GM18861 (cell line): ENCODE data around the gene LCE3C.
"Not testable (repeated sequence)": the region's sequence is repeated elsewhere in the genome, so short reads cannot be mapped to it uniquely, and the experiment has no call there.

Source experiments
- ATAC-seq: cut with Tn5 transposase; IDR thresholded peaks from one replicate; pipeline ENCODE4 v1.9.1; 2021; ENCODE audit not compliant: unreplicated experiment

The LCE3C gene

GRCh38 chr1:152599934-152600333, at the start of gene LCE3C:
TSS of gene LCE3C (plus strand) at chr1:152600234. CDS start at chr1:152600732, 498 bp downstream.
- ATAC-seq = no peak

GRCh38 chr1:152565115-152565514, 34.9 kb upstream of the LCE3C start:
- no peak for ATAC-seq

- ATAC-seq = no peak
Measured at GRCh38 chr1:152565535-152566215, 34.4 kb upstream of the LCE3C start.

- no peak for ATAC-seq
Measured at GRCh38 chr1:152566681-152567080, 33.4 kb upstream of the LCE3C start, which contains the start of gene LCE3E. TSS of gene LCE3E (minus strand) at chr1:152566780. CDS start at chr1:152566208, 572 bp downstream.

- no peak for ATAC-seq
Measured at GRCh38 chr1:152577168-152577567, 22.9 kb upstream of the LCE3C start.

- ATAC-seq = not testable (repeated sequence)
Measured at GRCh38 chr1:152579526-152579925, 20.5 kb upstream of the LCE3C start.

GRCh38 chr1:152580433-152580832, 19.6 kb upstream of the LCE3C start, which contains the start of gene LCE3D:
TSS of gene LCE3D (minus strand) at chr1:152580516. CDS start at chr1:152579936, 580 bp downstream.
- no peak for ATAC-seq

GRCh38 chr1:152582647-152583046, 17.4 kb upstream of the LCE3C start:
- no peak for ATAC-seq

GRCh38 chr1:152585586-152585985, 14.4 kb upstream of the LCE3C start:
- no peak for ATAC-seq

GRCh38 chr1:152596986-152597385, 3.0 kb upstream of the LCE3C start:
- no peak for ATAC-seq

GRCh38 chr1:152613511-152613910, 13.5 kb downstream of the LCE3C start, which contains the start of gene LCE3B:
TSS of gene LCE3B (plus strand) at chr1:152613811. CDS start at chr1:152613811, 0 bp downstream.
- ATAC-seq = no peak

- no peak for ATAC-seq
Measured at GRCh38 chr1:152621993-152622392, 22.0 kb downstream of the LCE3C start.

- no peak for ATAC-seq
Measured at GRCh38 chr1:152622803-152623202, 22.8 kb downstream of the LCE3C start, which contains the start of gene LCE3A. TSS of gene LCE3A (minus strand) at chr1:152623103. CDS start at chr1:152623103, 0 bp downstream.

GRCh38 chr1:152623203-152623844, 23.3 kb downstream of the LCE3C start:
- no peak for ATAC-seq

- no peak for ATAC-seq
Measured at GRCh38 chr1:152626744-152627143, 26.7 kb downstream of the LCE3C start.

- ATAC-seq = no peak
Measured at GRCh38 chr1:152630596-152630995, 30.6 kb downstream of the LCE3C start.

GRCh38 chr1:152640351-152640750, 40.3 kb downstream of the LCE3C start:
- ATAC-seq = no peak

GRCh38 chr1:152643945-152644344, 43.9 kb downstream of the LCE3C start:
- ATAC-seq = no peak

- ATAC-seq = no peak
Measured at GRCh38 chr1:152645146-152645545, 45.1 kb downstream of the LCE3C start.

- no peak for ATAC-seq
Measured at GRCh38 chr1:152646656-152647055, 46.6 kb downstream of the LCE3C start.
